Measurements from ENCODE around the gene C10orf95. TPM values are rescaled to one million over a fixed set of nuclear protein-coding genes. Genes with fewer than 3 reads are reported as not detected.

C10orf95 gene
- total and polyA plus RNA-seq, 2 experiments from 2014 or later, result 0.69 to 1.1 TPM

DNA sequence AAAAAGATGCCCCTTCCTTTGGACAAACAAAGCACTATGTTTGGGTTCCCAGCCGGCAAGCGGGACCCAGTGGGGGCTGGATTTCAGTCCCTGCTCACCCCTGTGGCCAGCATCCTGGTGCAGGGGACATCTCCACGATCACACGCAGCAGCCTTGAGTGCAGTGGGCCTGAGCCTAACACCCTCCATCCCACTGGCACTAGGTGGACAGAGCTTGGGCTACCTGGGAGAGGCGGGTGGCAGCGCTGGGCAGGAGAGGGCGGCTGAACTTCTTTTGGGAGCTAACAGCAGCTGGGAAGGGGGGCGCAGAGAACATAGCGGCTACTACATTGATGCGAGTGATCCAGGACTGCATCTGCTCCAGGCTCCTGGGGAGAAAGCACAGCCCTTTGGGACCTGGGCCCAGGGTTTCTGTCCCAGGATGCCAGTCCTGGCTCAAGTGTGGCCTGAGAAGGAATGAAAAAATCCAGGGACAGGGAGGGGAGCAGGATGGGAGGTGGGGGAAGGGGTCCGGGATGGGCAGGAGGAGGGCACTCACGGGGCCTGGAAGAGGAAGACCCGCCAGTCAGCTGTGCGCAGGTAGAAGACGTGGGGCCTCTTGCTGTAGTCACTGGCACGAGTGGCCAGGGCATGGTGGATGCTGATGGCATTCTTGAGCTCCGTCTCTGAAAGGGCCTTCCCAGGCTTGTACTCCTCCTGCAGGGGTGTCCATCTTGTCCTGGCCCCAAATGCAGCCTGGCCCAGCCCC, 46.8 kb downstream of the C10orf95 start (continued):
- TF ChIP-seq REST (IDR thresholded peaks at IDR 0.05; ENCODE audit: unreplicated experiment), result no peak
- TF ChIP-seq ZNF114 (CRISPR knock-in tag; IDR thresholded peaks at IDR 0.05), result no peak
- TF ChIP-seq NANOG (IDR thresholded peaks at IDR 0.05; ENCODE audit: borderline replicate concordance), result no peak
- no peak for TF ChIP-seq JUNB (IDR thresholded peaks at IDR 0.05; ENCODE audit: unreplicated experiment)
- no peak for TF ChIP-seq ZNF331 (CRISPR knock-in tag; IDR thresholded peaks at IDR 0.05; ENCODE audit: low read depth)
- no peak for TF ChIP-seq STAT1 (IDR thresholded peaks at IDR 0.05; ENCODE audit: unreplicated experiment)
- no peak for TF ChIP-seq POLR2AphosphoS5 (IDR thresholded peaks at IDR 0.05; ENCODE audit: low read depth)
- TF ChIP-seq CREB1 (CRISPR knock-in tag; IDR thresholded peaks at IDR 0.05; ENCODE audit: low read depth), result no peak

DNA sequence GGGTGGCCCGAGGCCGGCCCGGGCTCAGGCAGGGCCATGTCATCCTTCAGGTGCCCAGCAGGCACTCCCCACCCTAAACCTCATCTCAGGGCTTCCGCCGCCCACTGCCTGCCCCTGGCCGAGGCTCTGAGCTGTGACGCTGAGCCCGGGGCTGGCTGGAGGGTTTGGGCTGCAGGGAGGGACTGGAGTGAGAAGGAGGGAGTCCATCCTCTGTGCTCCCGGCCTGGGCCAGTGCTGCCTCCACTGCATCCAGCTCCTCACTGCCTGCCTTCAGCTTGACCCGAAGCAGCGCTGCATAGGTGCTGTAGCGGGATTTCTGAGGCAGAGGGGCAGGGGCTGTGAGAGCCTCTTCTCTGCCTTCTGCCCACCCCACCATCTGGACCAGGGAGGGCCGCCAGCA, 48.2 kb downstream of the C10orf95 start:
- H3K9me3 Mint-ChIP-seq, result no peaks in the 10 kb centered on the region
- H3K4me3 Mint-ChIP-seq, result no peak overlapping the region
- no peaks in the 10 kb centered on the region for H3K36me3 ChIP-seq (ENCODE audit: insufficient read depth)
- no peak overlapping the region for H3K4me3 ChIP-seq
- no peaks in the 10 kb centered on the region; the same call in 2 of the 3 replicates for H3K36me3 Mint-ChIP-seq (ENCODE audit: low read depth)
- H3K79me2 ChIP-seq (replicated peaks; ENCODE audit: insufficient read depth), result no peaks in the 10 kb centered on the region
- H3K27me3 Mint-ChIP-seq (ENCODE audit: insufficient read depth, low read depth, poor library complexity), result peaks cover 31% of the 10 kb centered on the region
- H3K4me1 Mint-ChIP-seq, result peaks cover 7% of the 10 kb centered on the region; the same call in 2 of the 3 replicates
- H3K27ac ChIP-seq (ENCODE audit: low read depth), result no peak overlapping the region
- 0 out of 2 replicates have a peak, but pooled peaks cover 9% of the 10 kb centered on the region for H3F3A ChIP-seq (replicated peaks; ENCODE audit: low read depth)
- no peak overlapping the region for H3K4me2 ChIP-seq
- DNase-seq (ENCODE audit: low spot score) (no peak), ATAC-seq (no peak)
- H3K9me2 ChIP-seq (ENCODE audit: insufficient read depth), result no peaks in the 10 kb centered on the region
- 0 out of 2 replicates have a peak, but pooled peaks cover 3% of the 10 kb centered on the region for H3K4me1 ChIP-seq (ENCODE audit: insufficient read depth)
- H4K20me1 ChIP-seq (replicated peaks; ENCODE audit: insufficient read depth), result no peaks in the 10 kb centered on the region
- no peak overlapping the region for H2AFZ ChIP-seq
- H3K27me3 ChIP-seq (ENCODE audit: insufficient read depth), result peaks cover 12% of the 10 kb centered on the region
- H3K27ac Mint-ChIP-seq, result no peak overlapping the region
- no peak for TF ChIP-seq ZNF114 (CRISPR knock-in tag; IDR thresholded peaks at IDR 0.05)
- TF ChIP-seq STAT1 (IDR thresholded peaks at IDR 0.05; ENCODE audit: unreplicated experiment), result no peak
- TF ChIP-seq ZNF462 (CRISPR knock-in tag; IDR thresholded peaks at IDR 0.05), result no peak
